Progenitor cell of endocrine pancreas (in vitro differentiated cells): Measurements from ENCODE around the gene SERPINB4. TPM values are rescaled to one million over a fixed set of nuclear protein-coding genes. Genes with fewer than 3 reads are reported as not detected.
"Not testable (repeated sequence)": the region's sequence is repeated elsewhere in the genome, so short reads cannot be mapped to it uniquely, and the experiment has no call there.

Experiments used
- DNase-seq: peaks from one replicate; pipeline ENCODE4 v3.0.0; 2021; ENCODE audit warnings: low spot score; ENCODE audit not compliant: unreplicated experiment
- H3K27ac Mint-ChIP-seq: 2 replicates; pipeline ENCODE4 v1.8.0; 2021; ENCODE audit warnings: mild to moderate bottlenecking, moderate library complexity, mixed read lengths
- H3K27me3 Mint-ChIP-seq: 2 replicates; pipeline ENCODE4 v1.8.0; 2021; ENCODE audit warnings: mixed read lengths
- H3K36me3 Mint-ChIP-seq: 2 replicates; pipeline ENCODE4 v1.8.0; 2022; ENCODE audit warnings: mixed read lengths; ENCODE audit not compliant: insufficient read depth
- H3K4me1 Mint-ChIP-seq: 2 replicates; pipeline ENCODE4 v1.8.0; 2021; ENCODE audit warnings: low read depth, mixed read lengths
- H3K4me3 Mint-ChIP-seq: 2 replicates; pipeline ENCODE4 v1.8.0; 2021; ENCODE audit warnings: low read depth, mild to moderate bottlenecking, moderate library complexity, mixed read lengths
- H3K9me3 Mint-ChIP-seq: 2 replicates; pipeline ENCODE4 v1.8.0; 2021; ENCODE audit warnings: low read depth, mixed read lengths
- total RNA-seq: library from RNA; stranded (reverse); gene quantifications from 2 replicates; pipeline ENCODE4 v1.2.1, GENCODE V29; 2021
- TF ChIP-seq, protein P1 (sequence below): fragments of 200-600 bp; sonication (generic); IDR thresholded peaks from one replicate; pipeline ENCODE4 v1.5.0; 2021; ENCODE audit warnings: antibody characterized with exemption, mild to moderate bottlenecking; ENCODE audit not compliant: unreplicated experiment

SERPINB4 gene
- total RNA-seq, 1 donor from 2014 or later: not detected

DNA sequence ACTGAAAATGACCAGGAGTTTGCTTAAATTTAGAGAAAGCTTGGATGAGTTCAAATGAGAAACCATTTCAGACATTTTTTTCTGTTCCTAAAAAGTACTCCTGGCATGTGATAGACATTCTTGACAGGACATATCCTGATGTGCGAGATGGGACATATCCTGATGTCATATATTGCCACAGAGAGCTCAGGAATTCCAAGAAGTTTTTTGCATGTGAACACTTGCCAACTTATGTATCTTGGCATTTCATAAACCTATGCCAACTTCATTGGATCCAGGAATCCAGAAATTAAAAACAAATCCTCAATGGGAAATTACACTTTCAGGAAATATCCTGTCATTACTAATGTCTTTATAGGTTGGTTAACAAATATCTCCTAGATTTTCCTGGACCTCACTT lies 20.5 kb upstream of the SERPINB4 start:
- no peaks in the 10 kb centered on the region for H3K27me3 Mint-ChIP-seq
- no peaks in the 10 kb centered on the region for H3K4me1 Mint-ChIP-seq
- H3K4me3 Mint-ChIP-seq: no peak overlapping the region
- TF ChIP-seq, protein P1, sequence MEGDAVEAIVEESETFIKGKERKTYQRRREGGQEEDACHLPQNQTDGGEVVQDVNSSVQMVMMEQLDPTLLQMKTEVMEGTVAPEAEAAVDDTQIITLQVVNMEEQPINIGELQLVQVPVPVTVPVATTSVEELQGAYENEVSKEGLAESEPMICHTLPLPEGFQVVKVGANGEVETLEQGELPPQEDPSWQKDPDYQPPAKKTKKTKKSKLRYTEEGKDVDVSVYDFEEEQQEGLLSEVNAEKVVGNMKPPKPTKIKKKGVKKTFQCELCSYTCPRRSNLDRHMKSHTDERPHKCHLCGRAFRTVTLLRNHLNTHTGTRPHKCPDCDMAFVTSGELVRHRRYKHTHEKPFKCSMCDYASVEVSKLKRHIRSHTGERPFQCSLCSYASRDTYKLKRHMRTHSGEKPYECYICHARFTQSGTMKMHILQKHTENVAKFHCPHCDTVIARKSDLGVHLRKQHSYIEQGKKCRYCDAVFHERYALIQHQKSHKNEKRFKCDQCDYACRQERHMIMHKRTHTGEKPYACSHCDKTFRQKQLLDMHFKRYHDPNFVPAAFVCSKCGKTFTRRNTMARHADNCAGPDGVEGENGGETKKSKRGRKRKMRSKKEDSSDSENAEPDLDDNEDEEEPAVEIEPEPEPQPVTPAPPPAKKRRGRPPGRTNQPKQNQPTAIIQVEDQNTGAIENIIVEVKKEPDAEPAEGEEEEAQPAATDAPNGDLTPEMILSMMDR: no peak
- no peak for DNase-seq
- H3K27ac Mint-ChIP-seq: no peak overlapping the region
- no peaks in the 10 kb centered on the region for H3K36me3 Mint-ChIP-seq
- peaks cover 23% of the 10 kb centered on the region for H3K9me3 Mint-ChIP-seq

DNA sequence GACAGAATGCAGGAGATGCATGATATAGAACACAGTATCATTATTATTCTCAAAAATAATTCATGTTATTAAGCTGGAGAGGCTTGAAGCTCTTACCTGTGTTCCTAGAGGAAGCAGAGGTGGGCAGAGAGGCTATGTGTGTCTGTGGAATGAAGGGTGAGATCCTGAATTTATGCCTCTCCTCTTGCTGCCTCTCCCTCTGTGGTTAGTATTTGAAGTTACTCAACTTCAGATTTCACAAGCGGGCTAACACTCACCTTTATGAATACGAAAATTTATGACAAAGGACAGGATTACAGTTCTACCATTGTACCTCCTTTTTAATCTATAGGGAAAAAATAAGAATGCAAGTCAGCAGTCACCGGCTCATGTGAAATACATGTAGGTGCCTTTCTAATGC lies 17.7 kb upstream of the SERPINB4 start, which contains the start of gene SERPINB3:
SERPINB3 (minus strand) TSS at position 144 of the 400 bp plus-strand sequence. CDS start 677 bp downstream, outside the sequence.
- DNase-seq, H3K4me1 Mint-ChIP-seq, H3K27ac Mint-ChIP-seq, H3K4me3 Mint-ChIP-seq, H3K36me3 Mint-ChIP-seq, H3K27me3 Mint-ChIP-seq: not testable (repeated sequence)
- H3K9me3 Mint-ChIP-seq: peaks cover 20% of the 10 kb centered on the region

DNA sequence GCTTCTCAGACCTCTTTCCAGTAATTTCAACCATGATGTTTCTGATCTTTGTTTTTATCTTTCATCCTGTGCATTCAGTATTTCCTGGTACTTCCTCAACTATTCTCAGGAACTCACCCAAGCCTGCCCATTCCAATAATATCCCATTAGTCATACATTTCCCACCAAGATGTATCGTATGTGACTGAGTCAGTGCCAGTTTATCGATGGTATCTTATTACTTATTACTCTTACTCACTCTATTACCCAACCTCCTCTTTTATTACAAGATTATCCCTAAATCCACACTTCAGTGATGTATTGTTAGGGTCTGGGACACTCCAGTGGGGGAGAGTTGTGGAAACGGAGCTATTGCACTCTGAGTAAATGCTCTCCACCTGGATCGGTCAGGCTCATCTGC lies 14.9 kb upstream of the SERPINB4 start:
- not testable (repeated sequence) for H3K27ac Mint-ChIP-seq, H3K36me3 Mint-ChIP-seq, H3K27me3 Mint-ChIP-seq, DNase-seq, H3K4me3 Mint-ChIP-seq, H3K9me3 Mint-ChIP-seq, H3K4me1 Mint-ChIP-seq

DNA sequence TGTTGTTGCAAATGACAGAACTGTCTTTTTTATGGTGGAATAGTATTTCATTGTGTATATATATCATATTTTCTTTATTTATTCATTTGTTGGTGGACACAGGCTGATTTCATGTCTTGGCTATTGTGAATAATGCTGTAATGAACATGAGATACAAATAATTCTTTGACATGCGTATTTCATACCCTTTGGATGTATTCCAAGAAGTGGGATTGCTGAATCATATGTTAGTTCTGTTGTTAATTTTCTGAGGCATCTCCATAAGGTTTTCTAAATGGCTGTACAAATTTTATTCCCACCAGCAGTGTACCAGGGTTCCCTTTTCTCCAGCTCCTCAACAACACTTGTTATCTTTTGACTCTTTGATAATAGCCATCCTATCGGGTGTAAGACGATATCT lies 6.2 kb upstream of the SERPINB4 start:
- H3K4me1 Mint-ChIP-seq, H3K27me3 Mint-ChIP-seq, H3K27ac Mint-ChIP-seq, H3K4me3 Mint-ChIP-seq, DNase-seq, H3K9me3 Mint-ChIP-seq, H3K36me3 Mint-ChIP-seq: not testable (repeated sequence)

DNA sequence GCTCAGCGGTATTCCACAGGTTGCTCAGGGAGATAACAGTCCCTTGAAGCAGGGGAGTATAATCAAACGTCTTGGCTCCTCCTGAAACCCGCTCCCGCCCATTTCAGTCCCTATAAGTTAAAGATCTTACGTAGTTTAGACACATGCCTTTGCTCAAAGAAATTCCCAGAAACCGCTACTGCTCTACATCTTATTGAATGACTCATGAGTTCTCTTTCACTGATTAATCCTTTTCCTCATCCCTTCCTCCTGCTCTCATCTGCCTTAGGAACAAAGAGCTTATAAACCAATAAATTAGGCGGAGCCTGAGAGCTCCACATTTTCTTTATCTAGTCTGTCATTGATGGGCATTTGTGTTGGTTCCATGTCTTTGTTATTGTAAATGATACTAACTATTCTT lies 4.2 kb upstream of the SERPINB4 start:
- TF ChIP-seq, protein P1: no peak
- no peak for DNase-seq
- no peak overlapping the region for H3K27ac Mint-ChIP-seq
- H3K27me3 Mint-ChIP-seq: no peaks in the 10 kb centered on the region
- H3K4me3 Mint-ChIP-seq: no peak overlapping the region
- no peaks in the 10 kb centered on the region for H3K4me1 Mint-ChIP-seq
- no peaks in the 10 kb centered on the region for H3K36me3 Mint-ChIP-seq
- no peaks in the 10 kb centered on the region for H3K9me3 Mint-ChIP-seq

DNA sequence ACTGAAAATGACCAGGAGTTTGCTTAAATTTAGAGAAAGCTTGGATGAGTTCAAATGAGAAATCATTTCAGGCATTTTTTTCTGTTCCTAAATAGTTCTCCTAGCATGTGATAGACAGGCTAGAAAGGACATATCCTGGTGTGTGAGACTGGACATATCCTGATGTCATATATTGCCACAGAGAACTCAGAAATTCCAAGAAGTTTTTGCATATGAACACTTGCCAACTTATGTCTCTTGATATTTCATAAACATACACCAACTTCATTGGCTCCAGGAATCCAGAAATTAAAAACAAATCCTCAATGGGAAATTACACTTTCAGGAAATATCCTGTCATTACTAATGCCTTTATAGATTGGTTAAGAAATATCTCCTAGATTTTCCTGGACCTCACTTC lies 2.9 kb upstream of the SERPINB4 start:
- TF ChIP-seq, protein P1: no peak
- Mint-ChIP-seq H3K27ac (no peak overlapping the region), H3K27me3 (no peaks in the 10 kb centered on the region), H3K9me3 (no peaks in the 10 kb centered on the region), H3K36me3 (no peaks in the 10 kb centered on the region), H3K4me1 (no peaks in the 10 kb centered on the region), H3K4me3 (no peak overlapping the region)
- no peak for DNase-seq

DNA sequence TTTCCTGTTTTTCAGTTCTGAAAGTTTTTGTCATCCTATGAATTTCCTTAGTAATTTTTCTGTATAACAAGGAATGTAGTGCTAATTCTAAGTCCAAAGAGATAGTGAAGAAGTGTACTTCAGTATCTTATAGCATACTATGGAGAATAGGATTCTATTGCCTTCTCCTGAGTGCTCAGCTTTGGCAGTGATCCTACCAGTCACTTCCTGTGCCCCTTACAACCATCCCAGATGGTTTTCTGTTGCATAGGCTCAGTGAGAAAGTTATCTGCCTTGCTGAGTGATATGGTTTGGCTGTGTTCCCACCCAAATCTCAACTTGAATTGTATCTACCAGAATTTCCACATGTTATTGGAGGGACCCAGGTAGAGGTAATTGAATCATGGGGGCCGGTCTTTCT lies 638 bp upstream of the SERPINB4 start:
- H3K36me3 Mint-ChIP-seq, DNase-seq, H3K9me3 Mint-ChIP-seq, H3K27me3 Mint-ChIP-seq, H3K4me1 Mint-ChIP-seq, H3K4me3 Mint-ChIP-seq, H3K27ac Mint-ChIP-seq: not testable (repeated sequence)

DNA sequence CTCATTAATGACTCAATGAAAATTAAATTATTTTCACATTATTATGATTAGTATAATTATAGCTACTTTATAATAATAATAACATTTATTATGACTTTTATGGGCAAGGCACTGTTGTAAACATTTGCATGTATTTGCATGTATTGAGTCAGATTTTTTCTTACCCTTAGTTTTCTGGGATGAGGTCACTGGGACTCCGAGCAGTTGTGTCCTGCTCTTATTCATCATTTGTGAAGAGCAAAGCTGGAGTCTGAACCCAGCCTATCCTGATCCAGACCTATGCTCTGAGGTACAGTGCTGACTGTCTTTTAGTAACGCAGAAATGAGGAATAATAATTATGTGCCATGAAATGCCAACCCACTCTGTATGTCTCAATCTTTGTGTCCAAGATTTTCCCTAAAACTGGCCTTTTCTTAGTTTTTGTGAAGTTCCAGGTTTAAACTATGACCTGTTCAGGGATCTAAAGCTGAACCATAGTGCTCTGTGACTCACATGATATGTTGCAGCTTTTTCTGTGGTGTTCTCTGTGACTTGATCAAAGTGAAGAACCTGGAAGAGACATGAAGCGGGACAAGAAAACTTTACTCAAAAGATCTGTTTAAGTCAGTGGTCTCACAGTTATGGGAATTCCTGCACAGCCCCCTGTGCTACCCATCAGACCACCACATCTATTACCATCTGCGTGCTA lies 1.2 kb downstream of the SERPINB4 start:
- not testable (repeated sequence) for DNase-seq, H3K27ac Mint-ChIP-seq, H3K4me3 Mint-ChIP-seq, H3K4me1 Mint-ChIP-seq, H3K27me3 Mint-ChIP-seq, H3K36me3 Mint-ChIP-seq, H3K9me3 Mint-ChIP-seq

DNA sequence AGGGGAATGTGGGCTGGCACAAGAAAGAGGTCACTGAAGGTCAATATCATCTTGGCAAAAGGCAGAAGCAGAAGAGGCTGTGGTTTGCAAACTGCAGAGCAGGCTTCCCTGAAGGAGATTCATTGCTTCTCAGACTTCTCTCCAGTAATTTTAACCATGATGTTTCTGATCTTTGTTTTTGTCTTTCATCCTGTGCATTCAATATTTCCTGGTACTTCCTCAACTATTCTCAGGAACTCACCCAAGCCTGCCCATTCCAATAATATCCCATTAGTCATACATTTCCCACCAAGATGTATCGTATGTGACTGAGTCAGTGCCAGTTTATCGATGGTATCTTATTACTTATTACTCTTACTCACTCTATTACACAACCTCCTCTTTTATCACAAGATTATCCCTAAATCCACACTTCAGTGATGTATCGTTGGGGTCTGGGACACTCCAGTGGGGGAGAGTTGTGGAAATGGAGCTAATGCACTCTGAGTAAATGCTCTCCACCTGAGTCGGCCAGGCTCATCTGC lies 2.8 kb downstream of the SERPINB4 start:
- not testable (repeated sequence) for DNase-seq, H3K9me3 Mint-ChIP-seq, H3K4me1 Mint-ChIP-seq, H3K36me3 Mint-ChIP-seq, H3K4me3 Mint-ChIP-seq, H3K27ac Mint-ChIP-seq, H3K27me3 Mint-ChIP-seq
